ENCODE measurements around the gene EXOC3L4.

- TF ChIP-seq POLR2AphosphoS5 (IDR thresholded peaks at IDR 0.05; ENCODE audit: low read depth, low read length) (no peak), REST (IDR thresholded peaks at IDR 0.05; ENCODE audit: insufficient read depth in 1 of 2, low read depth in 2 of 2, low read length in 2 of 2) (no peak)
These were observed 62.3 kb downstream of the EXOC3L4 start for GRCh38 chr14:103156651-103157378.
